Mucosa of stomach (tissue), 1 donor: ENCODE measurements around the gene TAPT1.

Experiments
- H3K27me3 ChIP-seq: one replicate; pipeline ENCODE4 v1.7.0; 2013; ENCODE audit warnings: mild to moderate bottlenecking, low read length; ENCODE audit not compliant: control insufficient read depth, insufficient read depth
- H3K36me3 ChIP-seq: one replicate; pipeline ENCODE4 v1.7.0; 2013; ENCODE audit warnings: low read length; ENCODE audit not compliant: control insufficient read depth, insufficient read depth
- H3K4me1 ChIP-seq: one replicate; pipeline ENCODE4 v1.7.0; 2013; ENCODE audit warnings: mild to moderate bottlenecking, low read length; ENCODE audit not compliant: control insufficient read depth, insufficient read depth
- H3K4me3 ChIP-seq: one replicate; pipeline ENCODE4 v1.7.0; 2013; ENCODE audit warnings: low read length
- H3K9ac ChIP-seq: one replicate; pipeline ENCODE4 v1.7.0; 2013; ENCODE audit warnings: mild to moderate bottlenecking, low read length, moderate library complexity
- H3K9me3 ChIP-seq: one replicate; pipeline ENCODE4 v1.7.0; 2013; ENCODE audit warnings: mild to moderate bottlenecking, low read length, moderate library complexity; ENCODE audit not compliant: control insufficient read depth
- donor health status: Pancreatic carcinoma.

TAPT1 gene

DNA sequence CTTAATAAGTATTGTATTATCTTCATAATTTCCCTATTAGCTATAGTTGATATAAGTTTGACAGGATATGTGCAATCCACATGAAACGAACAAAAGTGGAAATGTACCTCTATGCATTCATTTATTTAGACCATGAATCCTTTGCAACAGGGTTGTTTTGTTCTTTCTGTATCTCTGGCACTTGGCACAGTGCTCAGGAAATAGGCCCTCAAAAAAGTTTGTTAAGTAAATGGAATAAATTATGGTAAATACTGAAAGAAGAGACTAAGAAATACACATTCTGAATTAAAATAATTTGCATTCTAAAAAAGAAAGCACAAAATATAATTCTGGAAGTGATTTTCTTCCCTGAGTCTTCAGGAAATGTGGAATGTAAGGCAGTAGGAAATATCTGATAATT is 39.3 kb downstream of the TAPT1 start:
- Histone ChIP-seq H3K36me3 (no peaks in the 10 kb centered on the region), H3K27me3 (no peaks in the 10 kb centered on the region), H3K4me1 (no peaks in the 10 kb centered on the region), H3K9me3 (no peaks in the 10 kb centered on the region), H3K9ac (no peak overlapping the region), H3K4me3 (no peak overlapping the region)

DNA sequence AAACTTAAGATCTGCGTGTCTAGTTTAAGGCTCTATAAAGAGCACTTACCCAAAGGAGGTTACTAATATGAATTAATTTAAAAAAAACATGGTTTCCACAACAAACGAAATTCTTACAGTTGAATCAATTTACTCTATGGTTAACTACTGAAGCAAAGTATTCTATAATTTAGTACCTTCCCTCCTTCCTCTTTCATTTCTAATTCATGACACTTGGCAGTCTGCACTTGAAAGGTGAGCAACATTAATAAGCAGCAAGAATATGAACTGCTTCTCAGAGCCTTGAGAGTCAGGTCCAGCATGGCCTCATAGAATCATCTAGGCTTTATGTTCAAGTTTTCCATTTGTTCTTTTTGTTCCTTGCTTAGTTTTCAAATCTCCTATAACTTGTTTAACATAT is 42.7 kb downstream of the TAPT1 start:
- no peak overlapping the region for H3K4me3 ChIP-seq
- H3K4me1 ChIP-seq = no peaks in the 10 kb centered on the region
- no peaks in the 10 kb centered on the region for H3K36me3 ChIP-seq
- no peaks in the 10 kb centered on the region for H3K9me3 ChIP-seq
- no peaks in the 10 kb centered on the region for H3K27me3 ChIP-seq
- H3K9ac ChIP-seq = no peak overlapping the region

DNA sequence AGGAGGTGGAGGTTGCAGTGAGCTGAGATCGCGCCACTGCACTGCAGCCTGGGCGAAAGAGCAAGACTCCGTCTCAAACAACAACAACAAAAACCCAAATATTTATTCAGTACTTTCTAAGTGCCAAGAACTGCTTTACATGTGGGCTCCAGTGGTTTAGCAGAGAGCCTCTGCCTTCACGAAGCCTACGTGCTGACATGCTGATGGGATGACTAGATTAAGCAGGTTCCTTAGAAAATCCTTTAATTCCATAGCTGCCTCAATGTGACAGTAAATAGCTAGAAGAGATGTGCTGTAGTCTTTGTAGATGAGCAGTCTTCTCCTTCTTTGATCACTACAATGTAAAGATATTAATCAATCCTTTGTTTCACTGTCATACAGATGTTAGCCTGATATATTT is 49.6 kb downstream of the TAPT1 start:
- H3K4me1 ChIP-seq = peaks cover 3% of the 10 kb centered on the region
- H3K36me3 ChIP-seq = no peaks in the 10 kb centered on the region
- no peak overlapping the region for H3K9ac ChIP-seq
- no peaks in the 10 kb centered on the region for H3K9me3 ChIP-seq
- H3K4me3 ChIP-seq = no peak overlapping the region
- no peaks in the 10 kb centered on the region for H3K27me3 ChIP-seq

DNA sequence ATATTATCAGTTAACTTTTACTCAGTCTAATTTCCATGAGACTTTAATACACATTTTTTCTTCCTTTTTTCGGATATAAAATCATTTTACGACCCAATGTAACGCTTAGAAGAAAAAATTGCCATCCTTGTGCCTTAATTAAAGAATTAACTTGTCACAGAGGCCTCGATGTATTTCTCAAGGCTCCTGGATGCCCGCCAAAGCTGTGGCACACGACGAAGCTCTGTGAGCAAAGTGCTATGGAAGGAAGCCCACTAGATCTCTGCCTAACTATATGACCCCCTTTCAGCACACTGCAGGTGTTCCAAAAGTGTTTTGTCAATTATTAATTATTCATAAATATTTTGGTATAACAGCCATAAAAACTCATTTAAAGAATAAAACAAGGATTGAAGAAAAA is 54.4 kb downstream of the TAPT1 start:
- Histone ChIP-seq H3K9ac (no peak overlapping the region), H3K9me3 (no peaks in the 10 kb centered on the region), H3K4me3 (no peak overlapping the region), H3K27me3 (no peaks in the 10 kb centered on the region), H3K36me3 (no peaks in the 10 kb centered on the region), H3K4me1 (peaks cover 13% of the 10 kb centered on the region)

DNA sequence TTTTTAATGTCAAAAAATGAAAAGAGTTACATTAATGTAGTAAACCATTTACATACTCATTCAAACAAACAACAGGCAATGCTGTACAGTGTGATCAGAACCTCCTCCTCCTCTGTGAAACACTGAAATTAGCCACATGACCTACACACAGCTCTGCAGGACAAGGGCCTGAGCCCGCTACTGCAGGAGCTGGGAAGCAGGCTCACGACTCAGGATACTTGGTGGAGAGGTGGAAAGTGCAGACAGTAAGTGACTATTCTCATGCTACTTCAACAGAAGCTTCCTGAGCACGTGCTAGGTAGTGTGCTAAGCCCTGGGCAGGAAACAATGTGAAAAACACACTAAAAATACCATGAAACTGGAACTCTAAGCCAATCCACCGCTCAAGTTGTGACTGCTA is 56.8 kb downstream of the TAPT1 start:
- Histone ChIP-seq H3K4me3 (no peak overlapping the region), H3K9me3 (no peaks in the 10 kb centered on the region), H3K9ac (no peak overlapping the region), H3K36me3 (no peaks in the 10 kb centered on the region), H3K27me3 (no peaks in the 10 kb centered on the region), H3K4me1 (peaks cover 13% of the 10 kb centered on the region)

GRCh38 chr4:16168710-16169388 is 57.4 kb downstream of the TAPT1 start:
- no peak overlapping the region for H3K9ac ChIP-seq
- no peaks in the 10 kb centered on the region for H3K9me3 ChIP-seq
- no peaks in the 10 kb centered on the region for H3K36me3 ChIP-seq
- H3K27me3 ChIP-seq = no peaks in the 10 kb centered on the region
- H3K4me3 ChIP-seq = no peak overlapping the region
- peaks cover 13% of the 10 kb centered on the region for H3K4me1 ChIP-seq

- no peaks in the 10 kb centered on the region for H3K36me3 ChIP-seq
- no peaks in the 10 kb centered on the region for H3K27me3 ChIP-seq
- H3K9me3 ChIP-seq = no peaks in the 10 kb centered on the region
- H3K4me1 ChIP-seq = peaks cover 13% of the 10 kb centered on the region
- H3K4me3 ChIP-seq = no peak overlapping the region
- no peak overlapping the region for H3K9ac ChIP-seq
Observed at GRCh38 chr4:16168144-16168543, 58.1 kb downstream of the TAPT1 start.

DNA sequence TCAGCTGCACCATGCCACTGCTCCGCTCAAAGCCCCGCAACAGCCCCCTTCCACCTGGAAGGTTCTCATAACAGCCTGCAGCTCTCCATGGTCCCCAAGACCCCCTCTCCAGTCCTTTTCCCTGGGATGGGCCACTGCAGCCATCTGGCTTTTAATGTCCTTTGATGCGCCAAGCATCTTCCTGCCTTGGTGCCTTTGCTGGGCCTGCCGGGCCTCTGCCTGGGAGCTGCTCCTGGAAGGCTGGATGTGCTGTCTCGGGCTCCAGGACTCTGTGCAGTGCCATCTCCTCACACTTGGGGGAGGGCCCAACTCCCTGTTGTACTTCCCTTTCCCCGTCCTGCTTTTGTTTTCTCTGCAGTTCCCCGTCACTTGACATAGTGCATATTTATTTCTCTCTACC is 60.3 kb downstream of the TAPT1 start:
- H3K36me3 ChIP-seq = no peaks in the 10 kb centered on the region

DNA sequence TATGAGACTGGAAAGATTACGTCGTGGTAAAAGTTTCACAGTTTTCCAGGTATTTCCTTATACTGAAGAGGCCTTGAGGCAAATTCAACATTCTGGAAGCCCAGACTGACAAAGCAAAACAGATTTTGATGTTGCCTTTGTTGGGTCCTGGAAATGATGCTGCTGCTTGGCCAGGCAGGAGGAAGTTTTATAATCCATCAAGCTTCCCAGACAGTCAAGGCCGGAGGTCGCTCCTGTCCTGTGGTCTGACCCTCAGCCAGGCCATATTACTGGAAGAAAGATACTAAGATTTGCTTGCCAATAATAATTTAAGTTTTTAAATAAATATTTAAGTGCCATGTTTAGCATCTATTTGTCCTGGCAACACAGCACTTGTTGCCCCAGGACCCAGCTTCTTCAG is 63.4 kb downstream of the TAPT1 start:
- H3K27me3 ChIP-seq = no peaks in the 10 kb centered on the region
- H3K9me3 ChIP-seq = no peaks in the 10 kb centered on the region
- no peak overlapping the region for H3K9ac ChIP-seq
- no peak overlapping the region for H3K4me3 ChIP-seq
- H3K36me3 ChIP-seq = no peaks in the 10 kb centered on the region
- H3K4me1 ChIP-seq = peaks cover 31% of the 10 kb centered on the region

More for the DNA sequence above, 60.3 kb downstream of the TAPT1 start:
- Histone ChIP-seq H3K9me3 (no peaks in the 10 kb centered on the region), H3K4me1 (peaks cover 9% of the 10 kb centered on the region), H3K4me3 (no peak overlapping the region), H3K27me3 (no peaks in the 10 kb centered on the region), H3K9ac (no peak overlapping the region)

DNA sequence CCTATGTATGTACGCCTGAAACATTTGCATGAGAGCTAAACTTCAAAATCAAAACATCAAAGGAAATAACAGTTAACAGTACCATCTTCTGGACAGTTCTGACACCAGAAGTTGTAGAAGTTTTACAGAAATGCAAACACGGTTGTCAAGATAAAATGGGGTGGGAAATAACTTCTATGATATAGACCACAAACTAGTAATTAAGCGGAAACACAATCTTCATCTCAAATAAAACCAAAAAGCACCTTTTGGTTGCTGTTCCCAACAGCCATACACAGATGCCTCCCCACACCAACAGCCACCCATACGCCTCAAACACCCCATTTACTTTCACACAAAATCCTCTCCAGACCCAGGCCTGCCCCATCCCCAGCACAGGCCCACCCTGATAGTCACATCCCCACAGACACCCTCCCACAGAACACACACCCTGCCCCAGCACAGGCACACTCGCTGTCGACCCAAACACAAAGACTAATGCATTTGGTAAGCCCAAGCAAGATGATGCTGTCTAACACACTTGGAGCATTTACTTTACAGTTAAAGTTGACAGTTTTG is 64.3 kb downstream of the TAPT1 start:
- Histone ChIP-seq H3K36me3 (no peaks in the 10 kb centered on the region), H3K27me3 (no peaks in the 10 kb centered on the region), H3K9ac (no peak overlapping the region), H3K9me3 (no peaks in the 10 kb centered on the region), H3K4me1 (peaks cover 40% of the 10 kb centered on the region), H3K4me3 (no peak overlapping the region)

DNA sequence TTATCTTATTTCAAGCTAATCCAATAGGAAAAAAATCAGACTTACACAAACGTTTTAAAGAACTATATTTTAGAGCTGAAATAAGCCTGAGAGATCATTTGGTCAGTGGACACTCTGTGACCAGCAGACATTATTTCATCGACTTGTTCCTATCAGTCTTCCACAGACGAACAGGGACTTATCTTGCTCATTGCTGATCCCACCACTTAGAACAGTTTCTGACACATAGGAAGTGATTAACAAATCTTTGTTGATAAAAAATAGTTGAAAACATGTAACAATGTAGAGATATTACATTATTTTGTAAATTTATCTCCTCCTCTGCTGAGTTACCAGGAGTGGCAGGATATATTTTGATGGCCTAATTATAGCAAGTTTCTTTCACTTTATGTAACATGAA is 65.8 kb downstream of the TAPT1 start:
- no peaks in the 10 kb centered on the region for H3K36me3 ChIP-seq
- H3K4me3 ChIP-seq = no peak overlapping the region
- H3K9ac ChIP-seq = no peak overlapping the region
- no peaks in the 10 kb centered on the region for H3K27me3 ChIP-seq
- H3K4me1 ChIP-seq = peaks cover 45% of the 10 kb centered on the region
- H3K9me3 ChIP-seq = no peaks in the 10 kb centered on the region

- H3K36me3 ChIP-seq = no peaks in the 10 kb centered on the region
- H3K4me1 ChIP-seq = peaks cover 45% of the 10 kb centered on the region
Observed at GRCh38 chr4:16159286-16159685, 67.0 kb downstream of the TAPT1 start.

GRCh38 chr4:16158504-16158852 is 67.8 kb downstream of the TAPT1 start:
- no peaks in the 10 kb centered on the region for H3K27me3 ChIP-seq
- peaks cover 45% of the 10 kb centered on the region for H3K4me1 ChIP-seq
- H3K9ac ChIP-seq = no peak overlapping the region
- no peaks in the 10 kb centered on the region for H3K9me3 ChIP-seq
- no peak overlapping the region for H3K4me3 ChIP-seq
- no peaks in the 10 kb centered on the region for H3K36me3 ChIP-seq

More at GRCh38 chr4:16159286-16159685, 67.0 kb downstream of the TAPT1 start:
- Histone ChIP-seq H3K9ac (no peak overlapping the region), H3K27me3 (no peaks in the 10 kb centered on the region), H3K4me3 (no peak overlapping the region), H3K9me3 (no peaks in the 10 kb centered on the region)
